ENCODE measurements around the gene IMMP1L. TPM values are rescaled to one million over a fixed set of nuclear protein-coding genes. Genes with fewer than 3 reads are reported as not detected.

IMMP1L gene
- total RNA-seq, 2 experiments from 2014 or later = 27.9 to 37.3 TPM

- ChIA-PET CTCF (ENCODE audit: unreplicated experiment) (no interaction called here), POLR2A (interaction anchor here (1.0 to 1.2 kb wide), 3 partner anchors 11 to 256 kb away, joined by 3 to 5 read pairs (median 4); no protein-coding TSS in a partner anchor)
- no peaks in the 10 kb centered on the region for H3K4me1 ChIP-seq (ENCODE audit: insufficient read depth, low read length, poor library complexity, severe bottlenecking)
- no peaks in the 10 kb centered on the region for H3K36me3 ChIP-seq (ENCODE audit: insufficient read depth, low read length)
- H3K9me2 ChIP-seq (ENCODE audit: insufficient read depth, low read length) = no peaks in the 10 kb centered on the region
- BruUV-seq (replicated peaks) = no TSS peak
- no peak overlapping the region for H2AFZ ChIP-seq (ENCODE audit: low read length)
- no peak overlapping the region for H3K27ac ChIP-seq (ENCODE audit: low read depth, low read length, poor library complexity, severe bottlenecking)
- TF ChIP-seq EZH2phosphoT487 (IDR thresholded peaks at IDR 0.05; ENCODE audit: borderline replicate concordance, low read depth, low read length) (no peak), CTCF (conservative IDR thresholded peaks at IDR 0.05; ENCODE audit: low read length) (no peak)
- H3K4me3 ChIP-seq (ENCODE audit: low read depth, low read length, poor library complexity, severe bottlenecking) = no peak overlapping the region
- no peaks in the 10 kb centered on the region for H4K20me1 ChIP-seq (ENCODE audit: insufficient read depth, low read length)
- no peak for DNase-seq (ENCODE audit: low spot score)
- no peaks in the 10 kb centered on the region for H3K9me3 ChIP-seq (ENCODE audit: low read length)
- intact Hi-C loops (cut with micrococcal nuclease; ENCODE audit: unreplicated experiment) = no loop called here
- H3K4me2 ChIP-seq (ENCODE audit: low read length) = no peak overlapping the region
- no peaks in the 10 kb centered on the region for H3K79me2 ChIP-seq (ENCODE audit: insufficient read depth, low read depth, low read length)
Measured at GRCh38 chr11:31417816-31418215, 91.6 kb downstream of the IMMP1L start.

GRCh38 chr11:31417357-31417756 is 92.1 kb downstream of the IMMP1L start:
- H3K4me3 ChIP-seq (ENCODE audit: low read depth, low read length, poor library complexity, severe bottlenecking) = no peak overlapping the region
- BruUV-seq (replicated peaks) = no TSS peak
- no peak overlapping the region for H3K4me2 ChIP-seq (ENCODE audit: low read length)
- no peaks in the 10 kb centered on the region for H3K79me2 ChIP-seq (ENCODE audit: insufficient read depth, low read depth, low read length)
- TF ChIP-seq EZH2phosphoT487 (IDR thresholded peaks at IDR 0.05; ENCODE audit: borderline replicate concordance, low read depth, low read length) (no peak), CTCF (conservative IDR thresholded peaks at IDR 0.05; ENCODE audit: low read length) (no peak)
- H3K36me3 ChIP-seq (ENCODE audit: insufficient read depth, low read length) = no peaks in the 10 kb centered on the region
- no peak overlapping the region for H3K27ac ChIP-seq (ENCODE audit: low read depth, low read length, poor library complexity, severe bottlenecking)
- H3K9me2 ChIP-seq (ENCODE audit: insufficient read depth, low read length) = no peaks in the 10 kb centered on the region
- no peak overlapping the region for H2AFZ ChIP-seq (ENCODE audit: low read length)
- H3K4me1 ChIP-seq (ENCODE audit: insufficient read depth, low read length, poor library complexity, severe bottlenecking) = no peaks in the 10 kb centered on the region
- no peaks in the 10 kb centered on the region for H4K20me1 ChIP-seq (ENCODE audit: insufficient read depth, low read length)
- no peak for DNase-seq (ENCODE audit: low spot score)
- H3K9me3 ChIP-seq (ENCODE audit: low read length) = no peaks in the 10 kb centered on the region
- ChIA-PET POLR2A (interaction anchor here (1.0 to 1.2 kb wide), 3 partner anchors 11 to 256 kb away, joined by 3 to 5 read pairs (median 4); no protein-coding TSS in a partner anchor), CTCF (ENCODE audit: unreplicated experiment) (no interaction called here)
- intact Hi-C loops (cut with micrococcal nuclease; ENCODE audit: unreplicated experiment) = no loop called here

- ChIA-PET CTCF (ENCODE audit: unreplicated experiment) (no interaction called here), POLR2A (interaction anchor here (1.4 to 1.8 kb wide), 2 partner anchors 12 to 13 kb away, joined by 5 to 6 read pairs; no protein-coding TSS in a partner anchor)
- Histone ChIP-seq H3K36me3 (ENCODE audit: insufficient read depth, low read length) (no peaks in the 10 kb centered on the region), H2AFZ (ENCODE audit: low read length) (no peak overlapping the region), H4K20me1 (ENCODE audit: insufficient read depth, low read length) (no peaks in the 10 kb centered on the region), H3K79me2 (ENCODE audit: insufficient read depth, low read depth, low read length) (no peaks in the 10 kb centered on the region), H3K4me3 (ENCODE audit: low read depth, low read length, poor library complexity, severe bottlenecking) (no peak overlapping the region), H3K9me2 (ENCODE audit: insufficient read depth, low read length) (no peaks in the 10 kb centered on the region), H3K4me2 (ENCODE audit: low read length) (no peak overlapping the region), H3K27ac (ENCODE audit: low read depth, low read length, poor library complexity, severe bottlenecking) (no peak overlapping the region), H3K4me1 (ENCODE audit: insufficient read depth, low read length, poor library complexity, severe bottlenecking) (no peaks in the 10 kb centered on the region), H3K9me3 (ENCODE audit: low read length) (no peaks in the 10 kb centered on the region)
- TF ChIP-seq EZH2phosphoT487 (IDR thresholded peaks at IDR 0.05; ENCODE audit: borderline replicate concordance, low read depth, low read length) (no peak), CTCF (conservative IDR thresholded peaks at IDR 0.05; ENCODE audit: low read length) (no peak)
- intact Hi-C loops (cut with micrococcal nuclease; ENCODE audit: unreplicated experiment) = no loop called here
- BruUV-seq (replicated peaks) = no TSS peak
- no peak for DNase-seq (ENCODE audit: low spot score)
Measured at GRCh38 chr11:31415435-31415834, 94.0 kb downstream of the IMMP1L start.
